Keratinocyte (primary cell): ENCODE data around the gene FHOD1. TPM values are rescaled to one million over a fixed set of nuclear protein-coding genes. Genes with fewer than 3 reads are reported as not detected.

Experiments
- DNase-seq: peaks from one replicate; pipeline ENCODE4 v3.0.0-alpha.2; 2011; ENCODE audit warnings: low read depth, missing footprints, low spot score
- FAIRE-seq: peaks from 2 replicates; lab custom pipeline; 2011; peaks lifted over from hg19 to GRCh38; lab: Jason Lieb, UNC
- H2AFZ ChIP-seq: 2 replicates; pipeline ENCODE4 v1.6.0; 2012; ENCODE audit warnings: low read length, control low read depth, inconsistent platforms; ENCODE audit not compliant: control insufficient read depth
- H3K27ac ChIP-seq: 2 replicates; pipeline ENCODE4 v1.5.1; 2011; ENCODE audit warnings: low read length; ENCODE audit not compliant: control insufficient read depth, insufficient read depth
- H3K27me3 ChIP-seq: 3 replicates; pipeline ENCODE4 v1.6.0; 2011; ENCODE audit warnings: low read length; ENCODE audit not compliant: control insufficient read depth, insufficient read depth; ENCODE audit errors: extremely low read depth
- H3K36me3 ChIP-seq, 2 experiments: 2 replicates in 1 of 2; 3 replicates in 1 of 2; pipeline ENCODE4 v1.5.1; 2011; ENCODE audit warnings: low read length in 2 of 2, mild to moderate bottlenecking in 1 of 2; ENCODE audit not compliant: control insufficient read depth in 2 of 2, insufficient read depth in 2 of 2; ENCODE audit errors: extremely low read depth in 1 of 2
- H3K4me1 ChIP-seq: 3 replicates; pipeline ENCODE4 v1.5.1; 2011; ENCODE audit warnings: low read length; ENCODE audit not compliant: control insufficient read depth, insufficient read depth; ENCODE audit errors: extremely low read depth
- H3K4me2 ChIP-seq: 3 replicates; pipeline ENCODE4 v1.6.0; 2011; ENCODE audit warnings: low read depth, low read length; ENCODE audit not compliant: control insufficient read depth, insufficient read depth; ENCODE audit errors: extremely low read depth
- H3K4me3 ChIP-seq, 3 experiments: fragments of 200-600 bp in 1 of 3; sonication (generic) in 1 of 3; 2 replicates in 2 of 3; 3 replicates in 1 of 3; pipeline ENCODE4 v1.5.1; 2011 to 2016; ENCODE audit warnings: low read length in 3 of 3, mild to moderate bottlenecking in 3 of 3, control low read depth in 2 of 3, inconsistent platforms in 1 of 3, low read depth in 1 of 3, mixed read lengths in 1 of 3, mixed run types in 1 of 3, moderate library complexity in 1 of 3; ENCODE audit not compliant: control insufficient read depth in 2 of 3, insufficient read depth in 2 of 3; ENCODE audit errors: extremely low read depth in 1 of 3
- H3K79me2 ChIP-seq: 2 replicates; pipeline ENCODE4 v1.6.0; 2012; ENCODE audit warnings: low read length; ENCODE audit not compliant: control insufficient read depth, insufficient read depth
- H3K9ac ChIP-seq: 3 replicates; pipeline ENCODE4 v1.6.0; 2011; ENCODE audit warnings: low read length; ENCODE audit not compliant: control insufficient read depth, insufficient read depth; ENCODE audit errors: extremely low read depth
- H3K9me1 ChIP-seq: 3 replicates; pipeline ENCODE4 v1.6.0; 2011; ENCODE audit warnings: low read length; ENCODE audit not compliant: control insufficient read depth, insufficient read depth; ENCODE audit errors: extremely low read depth
- H3K9me3 ChIP-seq: 2 replicates; pipeline ENCODE4 v1.5.1; 2012; ENCODE audit warnings: low read depth, low read length; ENCODE audit not compliant: control insufficient read depth
- H4K20me1 ChIP-seq: 3 replicates; pipeline ENCODE4 v1.6.0; 2011; ENCODE audit warnings: low read length; ENCODE audit not compliant: control insufficient read depth, insufficient read depth; ENCODE audit errors: extremely low read depth
- EZH2 ChIP-seq: IDR thresholded peaks from one replicate; pipeline ENCODE4 v1.6.1; 2012; ENCODE audit warnings: inconsistent platforms, mild to moderate bottlenecking, low read length, moderate library complexity
- dilution Hi-C: fragments of 300-500 bp; cut with MboI; formaldehyde crosslinking; loops from one replicate; pipeline ENCODE4 v1.7.0; 2020; ENCODE audit warnings: low sequenced_read_pairs; ENCODE audit not compliant: extremely low pct_ligation_motif_present
- polyA plus RNA-seq, 5 experiments: library from polyadenylated mRNA; depleted of rRNA in 3 of 5; stranded (reverse) in 3 of 5; stranded (forward) in 1 of 5; unstranded in 1 of 5; fragments of >200 nt; gene quantifications; 1 replicate in 1 of 5; 2 replicates in 3 of 5; 3 replicates in 1 of 5; pipeline versions ENCODE4 v1.2.1 to v1.2.3, GENCODE V29; 2011 to 2012; ENCODE audit warnings: missing spikeins in 2 of 5, low read depth in 1 of 5, low replicate concordance in 1 of 5
- TF ChIP-seq, protein P1 (sequence below), 3 experiments: IDR thresholded peaks in 1 of 3; conservative IDR thresholded peaks in 1 of 3; optimal IDR thresholded peaks in 1 of 3; 2 replicates in 2 of 3; 3 replicates in 1 of 3; pipeline versions ENCODE3 to v1.5.1; 2011; ENCODE audit warnings: low read length in 3 of 3, mild to moderate bottlenecking in 3 of 3, moderate library complexity in 2 of 3, control low read depth in 1 of 3, inconsistent platforms in 1 of 3; ENCODE audit not compliant: insufficient read depth in 2 of 3; ENCODE audit errors: extremely low read depth in 1 of 3

The FHOD1 gene
- polyA plus RNA-seq, 1 donor (not counting 4 experiments of a cell fraction or from before 2014, with no cell fraction given): 29.4 TPM

DNA sequence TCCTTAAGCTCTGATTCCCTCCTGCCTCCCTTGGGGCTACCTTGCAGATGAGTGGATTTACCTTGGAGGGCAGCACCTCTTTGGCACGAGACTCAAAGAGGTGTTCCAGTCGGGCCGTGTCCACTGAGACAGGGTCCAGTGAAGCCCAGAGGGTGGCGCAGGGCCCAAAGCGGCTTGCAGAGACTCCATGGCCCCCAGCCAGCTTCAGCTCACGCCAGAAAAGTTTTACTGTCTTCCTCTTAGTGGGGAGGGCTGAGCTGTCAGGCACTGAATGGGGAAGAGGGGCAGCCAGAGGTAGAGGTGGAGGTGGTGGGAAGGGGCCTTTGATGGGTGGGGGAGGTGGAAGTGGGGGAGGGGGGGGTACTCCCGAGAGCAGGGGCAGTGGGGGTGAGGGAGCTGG lies 13.7 kb downstream of the FHOD1 start:
- no peak overlapping the region for H3K27ac ChIP-seq
- peaks cover 5% of the 10 kb centered on the region for H3K79me2 ChIP-seq
- DNase-seq (no peak), FAIRE-seq (no peak)
- H3K27me3 ChIP-seq: no peaks in the 10 kb centered on the region
- no peaks in the 10 kb centered on the region for H3K9me3 ChIP-seq
- H3K4me2 ChIP-seq: no peak overlapping the region
- H3K4me1 ChIP-seq: peaks cover 11% of the 10 kb centered on the region
- TF ChIP-seq, protein P1, sequence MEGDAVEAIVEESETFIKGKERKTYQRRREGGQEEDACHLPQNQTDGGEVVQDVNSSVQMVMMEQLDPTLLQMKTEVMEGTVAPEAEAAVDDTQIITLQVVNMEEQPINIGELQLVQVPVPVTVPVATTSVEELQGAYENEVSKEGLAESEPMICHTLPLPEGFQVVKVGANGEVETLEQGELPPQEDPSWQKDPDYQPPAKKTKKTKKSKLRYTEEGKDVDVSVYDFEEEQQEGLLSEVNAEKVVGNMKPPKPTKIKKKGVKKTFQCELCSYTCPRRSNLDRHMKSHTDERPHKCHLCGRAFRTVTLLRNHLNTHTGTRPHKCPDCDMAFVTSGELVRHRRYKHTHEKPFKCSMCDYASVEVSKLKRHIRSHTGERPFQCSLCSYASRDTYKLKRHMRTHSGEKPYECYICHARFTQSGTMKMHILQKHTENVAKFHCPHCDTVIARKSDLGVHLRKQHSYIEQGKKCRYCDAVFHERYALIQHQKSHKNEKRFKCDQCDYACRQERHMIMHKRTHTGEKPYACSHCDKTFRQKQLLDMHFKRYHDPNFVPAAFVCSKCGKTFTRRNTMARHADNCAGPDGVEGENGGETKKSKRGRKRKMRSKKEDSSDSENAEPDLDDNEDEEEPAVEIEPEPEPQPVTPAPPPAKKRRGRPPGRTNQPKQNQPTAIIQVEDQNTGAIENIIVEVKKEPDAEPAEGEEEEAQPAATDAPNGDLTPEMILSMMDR (optimal IDR thresholded peaks at IDR 0.05 in 1 of 3, IDR thresholded peaks at IDR 0.05 in 1 of 3, conservative IDR thresholded peaks at IDR 0.05 in 1 of 3; ENCODE audit: extremely low read depth in 1 of 3, insufficient read depth in 2 of 3, low read length in 3 of 3): no peak
- no peak for TF ChIP-seq EZH2
- H3K9ac ChIP-seq: no peak overlapping the region
- no peaks in the 10 kb centered on the region for H4K20me1 ChIP-seq
- dilution Hi-C loops: no loop called here
- no peak overlapping the region for H2AFZ ChIP-seq
- peaks cover 36 to 52% of the 10 kb centered on the region in 2 experiments for H3K36me3 ChIP-seq
- no peak overlapping the region for H3K4me3 ChIP-seq
- no peaks in the 10 kb centered on the region for H3K9me1 ChIP-seq

GRCh38 chr16:67230809-67231660 lies 16.2 kb downstream of the FHOD1 start:
- Histone ChIP-seq H3K27ac (no peak overlapping the region), H3K36me3 (peaks cover 34 to 46% of the 10 kb centered on the region in 2 experiments), H4K20me1 (no peaks in the 10 kb centered on the region), H3K9ac (no peak overlapping the region), H3K4me1 (peaks cover 22% of the 10 kb centered on the region), H3K9me1 (no peaks in the 10 kb centered on the region), H3K9me3 (no peaks in the 10 kb centered on the region), H3K79me2 (peaks cover 22% of the 10 kb centered on the region), H3K27me3 (no peaks in the 10 kb centered on the region), H2AFZ (no peak overlapping the region), H3K4me2 (no peak overlapping the region), H3K4me3 (no peak overlapping the region)
- TF ChIP-seq, protein P1 (optimal IDR thresholded peaks at IDR 0.05 in 1 of 3, IDR thresholded peaks at IDR 0.05 in 1 of 3, conservative IDR thresholded peaks at IDR 0.05 in 1 of 3; ENCODE audit: extremely low read depth in 1 of 3, insufficient read depth in 2 of 3, low read length in 3 of 3): no peak
- no peak for TF ChIP-seq EZH2
- DNase-seq: no peak
- no peak for FAIRE-seq
- dilution Hi-C loops: no loop called here
